D721Med (cell line): Measurements from ENCODE around the gene RB1.
"Not testable (repeated sequence)": the region's sequence is repeated elsewhere in the genome, so short reads cannot be mapped to it uniquely, and the experiment has no call there.

Experiments used
- DNase-seq: peaks from one replicate; pipeline ENCODE4 v3.0.0; 2011; ENCODE audit warnings: low spot score; ENCODE audit not compliant: insufficient read length
- FAIRE-seq: peaks from 2 replicates; lab custom pipeline; 2011; peaks lifted over from hg19 to GRCh38; lab: Jason Lieb, UNC
- CTCF ChIP-seq: IDR thresholded peaks from 2 replicates; pipeline ENCODE4 v1.5.1; 2012; ENCODE audit warnings: mild to moderate bottlenecking, control low read depth; ENCODE audit not compliant: insufficient read depth; ENCODE audit errors: missing control alignments

Gene RB1

GRCh38 chr13:48346583-48346982 lies 43.0 kb downstream of the RB1 start:
- no peak for TF ChIP-seq CTCF
- DNase-seq (no peak), FAIRE-seq (no peak)

DNA sequence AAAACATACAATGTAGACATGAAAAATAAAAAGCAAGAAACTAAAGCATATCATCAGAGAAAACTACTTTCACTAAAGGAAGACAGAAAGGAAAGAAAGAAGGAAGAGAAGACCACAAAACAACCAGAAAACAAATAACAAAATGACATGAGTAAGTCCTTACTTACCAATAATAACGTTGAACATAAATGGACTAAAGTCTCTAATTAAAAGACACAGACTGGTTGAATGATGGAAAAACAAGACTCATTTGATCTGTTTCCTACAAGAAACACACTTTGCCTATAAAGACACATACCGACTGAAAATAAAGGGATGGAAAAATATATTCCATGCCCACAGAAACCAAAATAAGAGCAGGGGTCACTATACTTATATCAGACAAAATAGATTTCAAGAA lies 46.0 kb downstream of the RB1 start:
- no peak for TF ChIP-seq CTCF
- DNase-seq (no peak), FAIRE-seq (no peak)

DNA sequence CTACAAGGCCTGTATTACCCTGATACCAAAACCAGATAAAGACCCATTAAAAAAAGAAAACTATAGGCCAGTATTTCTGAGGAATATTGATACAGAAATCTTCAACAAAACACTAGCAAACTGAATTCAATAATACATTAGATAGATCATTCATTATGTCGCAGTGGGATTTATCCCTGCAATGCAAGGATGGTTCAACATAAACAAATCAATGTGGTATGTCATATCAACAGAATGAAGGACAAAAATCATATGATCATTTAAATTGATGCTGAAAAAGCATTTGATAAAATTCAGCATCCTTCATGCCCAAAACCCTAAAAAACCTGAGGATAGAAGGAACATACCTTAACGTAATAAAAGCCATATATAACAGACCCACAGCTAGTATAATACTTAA lies 50.0 kb downstream of the RB1 start:
- no peak for TF ChIP-seq CTCF
- DNase-seq (no peak), FAIRE-seq (peak; percentile 16)

- not testable (repeated sequence) for FAIRE-seq, DNase-seq
Observed at GRCh38 chr13:48355524-48355923, 52.0 kb downstream of the RB1 start.

- FAIRE-seq (no peak), DNase-seq (no peak)
- TF ChIP-seq CTCF, result no peak
Observed at GRCh38 chr13:48356750-48357149, 53.2 kb downstream of the RB1 start.

- no peak for FAIRE-seq
- no peak for TF ChIP-seq CTCF
- no peak for DNase-seq
Observed at GRCh38 chr13:48369988-48370387, 66.4 kb downstream of the RB1 start.

- FAIRE-seq, result no peak
- no peak for TF ChIP-seq CTCF
- no peak for DNase-seq
Observed at GRCh38 chr13:48370815-48371214, 67.3 kb downstream of the RB1 start.

GRCh38 chr13:48377857-48378256 lies 74.3 kb downstream of the RB1 start:
- no peak for DNase-seq
- no peak for TF ChIP-seq CTCF
- FAIRE-seq, result no peak
